K562 (cell line): ENCODE results near the gene LPGAT1. TPM values are rescaled to one million over a fixed set of nuclear protein-coding genes. Genes with fewer than 3 reads are reported as not detected.

Experiments used
- ATAC-seq: fragments of 200-7000 bp; cut with Tn5 transposase; 3 replicates; pipeline ENCODE4 v1.9.1; 2020; ENCODE audit warnings: moderate library complexity
- BruUV-seq: library from RNA; stranded (reverse); fragments of 400-500 nt; replicated peaks from 2 replicates; lab custom pipeline; 2021; lab: Mats Ljungman, UMichigan
- CTCF ChIA-PET: fragments of 300-600 bp; formaldehyde crosslinking; extraction: SDS; loops from one replicate; lab custom pipeline; 2021; ENCODE audit warnings: low intra/inter-chr PET ratio; lab: Yijun Ruan, JAX
- POLR2A ChIA-PET: fragments of 300-600, 350-650 bp; sonication (Branson Sonifier 250); formaldehyde crosslinking; extraction: SDS; loops from one replicate; lab custom pipeline; 2021; ENCODE audit warnings: antibody characterized with exemption, inconsistent platforms; lab: Yijun Ruan, JAX
- DNase-seq, 4 experiments: peaks; one replicate each; pipeline versions ENCODE4 v3.0.0 to v3.0.0-alpha.2; 2011 to 2018; ENCODE audit warnings: low spot score in 3 of 4, mixed read lengths in 3 of 4; ENCODE audit errors: extremely low read depth in 1 of 4
- FAIRE-seq: peaks from 2 replicates; lab custom pipeline; 2011; peaks lifted over from hg19 to GRCh38; lab: Jason Lieb, UNC
- H2AFZ ChIP-seq: 2 replicates; pipeline ENCODE4 v1.6.0; 2011; ENCODE audit warnings: low read depth, low read length, control low read depth, inconsistent platforms
- H3K27ac ChIP-seq: fragments of 200-600 bp; 3 replicates; pipeline ENCODE4 v1.8.0; 2011; ENCODE audit warnings: low read depth, mild to moderate bottlenecking, control low read depth, inconsistent platforms, low read length, moderate library complexity, mixed read lengths; ENCODE audit errors: extremely low read depth
- H3K27me3 ChIP-seq, 2 experiments: fragments of 300-600 bp in 1 of 2; 2 replicates in 1 of 2; 3 replicates in 1 of 2; pipeline versions ENCODE4 v1.6.0 to v1.8.0; 2011; ENCODE audit warnings: inconsistent platforms in 2 of 2, low read length in 2 of 2, mild to moderate bottlenecking in 1 of 2, mixed read lengths in 1 of 2, moderate library complexity in 1 of 2; ENCODE audit not compliant: control insufficient read depth in 2 of 2, insufficient read depth in 2 of 2
- H3K36me3 ChIP-seq: fragments of 300-600 bp; 3 replicates; pipeline ENCODE4 v1.8.0; 2011; ENCODE audit warnings: mild to moderate bottlenecking, low read length, inconsistent platforms; ENCODE audit not compliant: control insufficient read depth, insufficient read depth
- H3K4me1 ChIP-seq, 2 experiments: fragments of 200-600 bp in 1 of 2; replicated peaks in 1 of 2; 2 replicates in 1 of 2; 3 replicates in 1 of 2; pipeline versions ENCODE4 v1.5.1 to v1.8.0; 2011; ENCODE audit warnings: inconsistent platforms in 2 of 2, low read length in 2 of 2, mild to moderate bottlenecking in 1 of 2, mixed read lengths in 1 of 2, moderate library complexity in 1 of 2; ENCODE audit not compliant: control insufficient read depth in 2 of 2, insufficient read depth in 2 of 2
- H3K4me2 ChIP-seq: 2 replicates; pipeline ENCODE4 v1.6.1; 2011; ENCODE audit warnings: low read length, control low read depth, inconsistent platforms, mixed read lengths; ENCODE audit not compliant: insufficient read depth
- H3K4me3 ChIP-seq: fragments of 200-600 bp; sonication (generic), shearing (Covaris generic); 2 replicates; pipeline ENCODE4 v1.5.1; 2016; ENCODE audit warnings: control low read depth, inconsistent platforms
- H3K79me2 ChIP-seq: fragments of 200-600 bp; 3 replicates; pipeline ENCODE4 v1.8.0; 2011; ENCODE audit warnings: low read length, inconsistent platforms; ENCODE audit not compliant: control insufficient read depth, insufficient read depth
- H3K9ac ChIP-seq, 2 experiments: 2 replicates each; pipeline versions ENCODE4 v1.6.0 to v1.6.1; 2011; ENCODE audit warnings: low read depth in 2 of 2, low read length in 2 of 2, control low read depth in 1 of 2, inconsistent platforms in 1 of 2, mild to moderate bottlenecking in 1 of 2, mixed read lengths in 1 of 2; ENCODE audit not compliant: insufficient read depth in 1 of 2
- H3K9me1 ChIP-seq: one replicate; pipeline ENCODE4 v1.6.0; 2011; ENCODE audit warnings: inconsistent platforms, mild to moderate bottlenecking, low read length, moderate library complexity; ENCODE audit not compliant: control insufficient read depth, insufficient read depth
- H3K9me3 ChIP-seq: replicated peaks from 2 replicates; pipeline ENCODE4 v1.5.1; 2011; ENCODE audit warnings: low read depth, low read length, inconsistent platforms; ENCODE audit not compliant: control insufficient read depth, insufficient read depth
- H4K20me1 ChIP-seq: replicated peaks from 2 replicates; pipeline ENCODE4 v1.6.1; 2011; ENCODE audit warnings: low read length, inconsistent platforms, mixed read lengths; ENCODE audit not compliant: control insufficient read depth, insufficient read depth
- BCL6 ChIP-seq: fragments of 250-450 bp; sonication (Bioruptor Pico); IDR thresholded peaks from 2 replicates; pipeline ENCODE4 v1.4.0; 2020
- ETS2 ChIP-seq: IDR thresholded peaks from 2 replicates; pipeline ENCODE4 v1.6.1; 2016; ENCODE audit warnings: borderline replicate concordance, missing genetic modification characterization, mild to moderate bottlenecking, moderate library complexity, missing compliant biosample characterization; ENCODE audit not compliant: poor library complexity, severe bottlenecking
- FOXK2 ChIP-seq, 2 experiments: fragments of 450-650 bp; IDR thresholded peaks in 1 of 2; conservative IDR thresholded peaks in 1 of 2; 2 replicates each; pipeline ENCODE4 v1.6.1; 2016; ENCODE audit warnings: low read depth in 2 of 2, mild to moderate bottlenecking in 1 of 2
- KDM1A ChIP-seq, 2 experiments: fragments of 450-650 bp; IDR thresholded peaks; 2 replicates each; pipeline ENCODE4 v1.6.1; 2016; ENCODE audit warnings: mild to moderate bottlenecking in 2 of 2
- NR2C2 ChIP-seq, 2 experiments: fragments of 200-800 bp in 1 of 2; sonication (Bioruptor generic) in 1 of 2; sonication (generic) in 1 of 2; formaldehyde crosslinking in 1 of 2; IDR thresholded peaks; 2 replicates each; pipeline versions ENCODE4 v1.6.1 to v1.8.0; 2016 to 2022; ENCODE audit warnings: mild to moderate bottlenecking in 1 of 2, missing compliant biosample characterization in 1 of 2, missing genetic modification characterization in 1 of 2, missing genetic modification reagents in 1 of 2
- NRF1 ChIP-seq, 2 experiments: fragments of 450-650 bp; IDR thresholded peaks in 1 of 2; conservative IDR thresholded peaks in 1 of 2; 2 replicates each; pipeline ENCODE4 v1.6.1; 2014; ENCODE audit warnings: mild to moderate bottlenecking in 2 of 2
- SP1 ChIP-seq: sonication (generic); formaldehyde crosslinking; IDR thresholded peaks from 2 replicates; pipeline ENCODE4 v1.8.1; 2022; ENCODE audit warnings: mild to moderate bottlenecking, missing genetic modification reagents
- TRIM25 ChIP-seq: fragments of 450-650 bp; IDR thresholded peaks from 2 replicates; pipeline ENCODE4 v1.7.0; 2016; ENCODE audit warnings: borderline replicate concordance
- ZNF175 ChIP-seq: fragments of 200-800 bp; sonication (Bioruptor generic); IDR thresholded peaks from 2 replicates; pipeline ENCODE4 v1.6.1; 2016; ENCODE audit warnings: low read depth, mild to moderate bottlenecking, missing genetic modification characterization, missing compliant biosample characterization
- ZNF318 ChIP-seq, 2 experiments: fragments of 450-650 bp; IDR thresholded peaks; 2 replicates each; pipeline ENCODE4 v1.6.1; 2016; ENCODE audit warnings: mild to moderate bottlenecking in 2 of 2, borderline replicate concordance in 1 of 2, low read depth in 1 of 2, moderate library complexity in 1 of 2
- WGBS: fragments of 100-300 bp; shearing (Covaris generic); methylation state at CpG from one replicate; pipeline ENCODE4 v1.1.6; 2016; ENCODE audit warnings: low coverage, mixed read lengths; ENCODE audit not compliant: insufficient coverage; ENCODE audit errors: missing lambda C conversion rate; 5-methylcytosine and 5-hydroxymethylcytosine counted together
- in situ Hi-C: fragments of 300-500 bp; cut with MboI; formaldehyde crosslinking; loops from 4 replicates; pipeline ENCODE4 v1.15.0; 2018; ENCODE audit warnings: inconsistent platforms, mixed read lengths
- intact Hi-C: fragments of 100-400 bp; cut with micrococcal nuclease; formaldehyde crosslinking; loops from 2 replicates; pipeline ENCODE4 v1.14.2; 2022
- polyA plus RNA-seq, 8 experiments: library from polyadenylated mRNA; depleted of rRNA in 4 of 8; stranded (reverse) in 5 of 8; unstranded in 3 of 8; fragments of >200 nt; fragmentation: Nextera tagmentation in 2 of 8; fragmentation: Illumina TruSeq in 1 of 8; extraction: Ambion mirVana in 2 of 8; extraction: Trizol in 1 of 8; gene quantifications; 2 replicates each; pipeline versions ENCODE4 v1.2.1 to v1.2.3, GENCODE V29; 2011 to 2014; ENCODE audit warnings: inconsistent platforms in 1 of 8, missing spikeins in 1 of 8
- total RNA-seq, 7 experiments: library from RNA; depleted of rRNA in 6 of 7; stranded (reverse); fragments of >200 nt in 6 of 7; fragmentation: Illumina TruSeq in 2 of 7; extraction: Trizol in 2 of 7; gene quantifications; 2 replicates each; pipeline versions ENCODE4 v1.2.1 to v1.2.3, GENCODE V29; 2011 to 2021; ENCODE audit warnings: low replicate concordance in 1 of 7

LPGAT1 gene
- total and polyA plus RNA-seq, 9 of the 15 experiments (the other 6 are each of a cell fraction or from before 2014, with no cell fraction given) = 5.7 to 31.4 (median 16.3) TPM

GRCh38 chr1:211831558-211832323 lies 1.2 kb upstream of the LPGAT1 start:
- ATAC-seq (no peak), FAIRE-seq (no peak), DNase-seq (no peak)
- Histone ChIP-seq H3K27me3 (peaks cover 0 to 3% of the 10 kb centered on the region in 2 experiments; a peak in 1 of 5 replicates), H3K4me3 (no peak overlapping the region), H3K9me3 (no peaks in the 10 kb centered on the region), H3K4me2 (no peak overlapping the region), H3K27ac (no peak overlapping the region), H2AFZ (no peak overlapping the region), H3K79me2 (peaks cover 7% of the 10 kb centered on the region; the same call in 1 of the 3 replicates), H3K36me3 (no peaks in the 10 kb centered on the region; the same call in 2 of the 3 replicates), H4K20me1 (no peaks in the 10 kb centered on the region), H3K4me1 (peaks cover 18 to 20% of the 10 kb centered on the region in 2 experiments), H3K9ac (no peak overlapping the region), H3K9me1 (no peaks in the 10 kb centered on the region)
- intact Hi-C loops (loop anchor here (2.0 to 5.0 kb wide), 3 partner anchors 89 to 203 kb away; partner anchors contain the start of genes DTL and INTS7), in situ Hi-C loops (loop anchor here (5.0 kb wide), 1 partner anchor 134 kb away; no protein-coding TSS in a partner anchor)
- no TSS peak for BruUV-seq
- ChIA-PET CTCF (interaction anchor here (0.6 to 2.6 kb wide), 3 partner anchors 133 to 158 kb away, joined by 3 to 9 read pairs (median 9); no protein-coding TSS in a partner anchor), POLR2A (no interaction called here)
- 64% methylated on average over 4 of the region's 4 CpGs for WGBS
- TF ChIP-seq ETS2 = no peak
- TF ChIP-seq KDM1A (IDR thresholded peaks at IDR 0.05) = no peak
- TF ChIP-seq NRF1 (conservative IDR thresholded peaks at IDR 0.05 in 1 of 2, IDR thresholded peaks at IDR 0.05 in 1 of 2) = no peak
- no peak for TF ChIP-seq TRIM25
- TF ChIP-seq ZNF318 (IDR thresholded peaks at IDR 0.05; ENCODE audit: borderline replicate concordance in 1 of 2, low read depth in 1 of 2) = no peak
- no peak for TF ChIP-seq SP1 (CRISPR knock-in tag)
- TF ChIP-seq NR2C2 (CRISPR knock-in tag; IDR thresholded peaks at IDR 0.05) = no peak
- TF ChIP-seq NR2C2 (tag; IDR thresholded peaks at IDR 0.05) = no peak
- no peak for TF ChIP-seq ZNF175 (CRISPR knock-in tag)
- TF ChIP-seq BCL6 = no peak
- TF ChIP-seq FOXK2 (conservative IDR thresholded peaks at IDR 0.05 in 1 of 2, IDR thresholded peaks at IDR 0.05 in 1 of 2; ENCODE audit: low read depth in 2 of 2) = no peak
